SK-N-MC (cell line): ENCODE measurements around the gene HINFP.
"Not testable (repeated sequence)": the region's sequence is repeated elsewhere in the genome, so short reads cannot be mapped to it uniquely, and the experiment has no call there.

Source experiments
- DNase-seq: peaks from one replicate; pipeline ENCODE4 v3.0.0-alpha.2; 2011; ENCODE audit warnings: low read depth, low spot score
- H3K27ac ChIP-seq: fragments of 200-600 bp; sonication (generic); 2 replicates; pipeline ENCODE4 v1.5.1; 2016; ENCODE audit warnings: mixed run types
- H3K36me3 ChIP-seq: fragments of 200-600 bp; sonication (generic); 2 replicates; pipeline ENCODE4 v1.6.1; 2017; ENCODE audit warnings: antibody characterized with exemption, low read length, mixed read lengths; ENCODE audit not compliant: insufficient read depth
- H3K4me3 ChIP-seq: fragments of 200-600 bp; sonication (generic); 2 replicates; pipeline ENCODE4 v1.5.1; 2016
- H3K9ac ChIP-seq: fragments of 200-600 bp; sonication (generic); 2 replicates; pipeline ENCODE4 v1.8.0; 2017; ENCODE audit warnings: mixed run types, mixed read lengths; ENCODE audit not compliant: insufficient read length
- H3K9me3 ChIP-seq: fragments of 200-600 bp; sonication (generic); 2 replicates; pipeline ENCODE4 v1.6.1; 2017; ENCODE audit warnings: low read depth, mild to moderate bottlenecking, antibody characterized with exemption, low read length, moderate library complexity, mixed read lengths
- EZH2 ChIP-seq: fragments of 200-600 bp; sonication (generic); IDR thresholded peaks from one replicate; pipeline ENCODE4 v1.6.1; 2017; ENCODE audit warnings: antibody characterized with exemption
- FOXP2 ChIP-seq: optimal IDR thresholded peaks from 2 replicates; pipeline ENCODE3; 2011; ENCODE audit warnings: mild to moderate bottlenecking, moderate library complexity; ENCODE audit not compliant: insufficient read depth; ENCODE audit errors: extremely low read length, control extremely low read depth
- POLR2AphosphoS5 ChIP-seq: IDR thresholded peaks from 2 replicates; pipeline ENCODE4 v1.6.1; 2012; ENCODE audit warnings: mild to moderate bottlenecking, low read depth, low read length, borderline replicate concordance

HINFP gene

GRCh38 chr11:119180729-119181676, 59.6 kb downstream of the HINFP start:
- DNase-seq = no peak
- Histone ChIP-seq H3K36me3 (no peaks in the 10 kb centered on the region), H3K4me3 (no peak overlapping the region), H3K9me3 (no peaks in the 10 kb centered on the region), H3K9ac (no peak overlapping the region), H3K27ac (no peak overlapping the region)
- TF ChIP-seq POLR2AphosphoS5 = no peak
- TF ChIP-seq EZH2 = no peak
- no peak for TF ChIP-seq FOXP2

- H3K9ac ChIP-seq = no peak overlapping the region
- TF ChIP-seq EZH2 (no peak), FOXP2 (no peak), POLR2AphosphoS5 (no peak)
- no peak overlapping the region for H3K4me3 ChIP-seq
- no peak overlapping the region for H3K27ac ChIP-seq
- no peaks in the 10 kb centered on the region for H3K9me3 ChIP-seq
- no peak for DNase-seq
- H3K36me3 ChIP-seq = no peaks in the 10 kb centered on the region
These were observed 60.5 kb downstream of the HINFP start for GRCh38 chr11:119181677-119182412.

- not testable (repeated sequence) for H3K9ac ChIP-seq, DNase-seq, H3K9me3 ChIP-seq, H3K4me3 ChIP-seq, H3K36me3 ChIP-seq, H3K27ac ChIP-seq
These were observed 63.0 kb downstream of the HINFP start for GRCh38 chr11:119184399-119184798.
